Omental fat pad (tissue), 4 donors: ENCODE results near the gene FAHD2B. TPM values are rescaled to one million over a fixed set of nuclear protein-coding genes. Genes with fewer than 3 reads are reported as not detected.
"Not testable (repeated sequence)": the region's sequence is repeated elsewhere in the genome, so short reads cannot be mapped to it uniquely, and the experiment has no call there.

Experiments used
- ATAC-seq: fragments of 150-250 bp; one replicate; pipeline ENCODE4 v1.9.1; 2016; ENCODE audit warnings: mild to moderate bottlenecking, moderate library complexity; ENCODE audit not compliant: low FRiP score
- DNase-seq: peaks from one replicate; pipeline ENCODE4 v3.0.0-alpha.2; 2019; ENCODE audit warnings: low spot score
- total RNA-seq, 4 donors: library from RNA; depleted of rRNA; stranded (reverse); fragments of >200 nt; gene quantifications; one replicate each; pipeline ENCODE4 v1.1.0, GENCODE V29; 2016
- TF ChIP-seq, protein P1 (sequence below), 3 donors: fragments of 450-650 bp; IDR thresholded peaks; one replicate each; pipeline ENCODE4 v1.5.1; 2016 to 2017; ENCODE audit warnings: antibody characterized with exemption in 3 of 3, mild to moderate bottlenecking in 3 of 3, moderate library complexity in 2 of 3

FAHD2B gene, protein sequence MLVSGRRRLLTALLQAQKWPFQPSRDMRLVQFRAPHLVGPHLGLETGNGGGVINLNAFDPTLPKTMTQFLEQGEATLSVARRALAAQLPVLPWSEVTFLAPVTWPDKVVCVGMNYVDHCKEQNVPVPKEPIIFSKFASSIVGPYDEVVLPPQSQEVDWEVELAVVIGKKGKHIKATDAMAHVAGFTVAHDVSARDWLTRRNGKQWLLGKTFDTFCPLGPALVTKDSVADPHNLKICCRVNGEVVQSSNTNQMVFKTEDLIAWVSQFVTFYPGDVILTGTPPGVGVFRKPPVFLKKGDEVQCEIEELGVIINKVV
- total RNA-seq, result 10 to 100 TPM in 2 of 4 donors, 1 to 10 TPM in 2; 6.1 to 15.4 (median 10.1) TPM

DNA sequence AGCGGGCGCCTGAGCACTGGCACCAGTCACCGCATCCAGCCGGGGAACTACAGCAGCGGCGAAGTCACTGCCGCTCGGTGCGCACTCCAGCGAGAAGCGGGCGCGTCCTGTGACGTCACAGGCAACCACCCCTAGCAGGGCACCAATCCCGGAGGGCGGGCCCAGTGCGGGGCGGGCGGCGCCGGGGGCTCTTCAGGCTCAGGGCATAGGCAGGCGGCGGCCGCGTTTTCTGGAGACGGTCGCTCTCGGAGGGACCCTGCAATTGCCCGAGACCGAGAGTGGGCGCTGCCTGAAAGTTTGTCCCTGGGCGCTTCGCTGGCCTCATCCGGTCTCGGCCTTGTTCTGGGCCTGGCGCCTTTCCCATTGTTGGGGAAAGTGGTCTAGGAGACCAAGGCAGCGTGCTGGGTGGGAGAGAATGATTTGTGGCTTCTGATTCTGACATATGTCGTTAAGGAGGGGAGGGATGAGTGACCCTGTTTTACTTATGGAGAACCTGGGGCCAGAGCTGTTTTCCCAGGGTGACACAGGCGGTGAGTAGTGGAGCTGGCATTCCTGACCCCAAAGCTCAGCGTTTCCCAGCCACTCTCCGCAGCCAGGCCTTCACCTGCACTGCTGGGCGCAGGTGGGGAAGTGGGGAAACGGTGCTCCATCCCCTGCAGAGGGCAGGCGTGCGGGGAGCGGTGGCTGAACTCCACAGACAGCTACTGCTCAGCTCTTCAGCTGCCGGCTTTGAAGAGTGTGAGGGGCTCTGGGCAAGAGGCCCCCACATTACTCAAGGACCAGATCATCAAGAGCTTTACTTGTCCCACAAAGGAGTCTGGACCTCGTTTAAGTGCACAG lies at the start of gene FAHD2B:
Gene FAHD2B (minus strand): TSS at position 111 of the 840 bp plus-strand sequence. CDS start 3,176 bp downstream, outside the sequence.
- ATAC-seq, result peak; percentile 94
- DNase-seq, result peak; percentile 60

DNA sequence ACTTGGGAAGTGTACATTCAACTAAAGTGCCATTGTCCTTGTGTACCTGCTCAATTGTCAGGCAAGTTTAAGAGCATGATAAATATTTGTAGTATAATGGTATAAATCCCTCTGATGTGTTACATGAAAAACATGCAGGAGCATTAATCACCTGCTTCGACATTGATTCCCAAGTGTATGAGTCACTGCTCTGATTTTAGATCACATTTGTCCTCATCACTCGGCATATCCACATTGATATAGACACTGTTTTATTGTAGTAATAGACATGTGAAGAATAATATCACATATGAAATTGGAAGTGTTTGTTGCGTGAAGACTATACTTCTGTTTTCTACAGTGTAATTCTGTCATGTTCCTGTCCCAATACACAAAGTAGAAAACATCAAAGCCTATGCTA lies 49.3 kb upstream of the FAHD2B start:
- not testable (repeated sequence) for ATAC-seq

DNA sequence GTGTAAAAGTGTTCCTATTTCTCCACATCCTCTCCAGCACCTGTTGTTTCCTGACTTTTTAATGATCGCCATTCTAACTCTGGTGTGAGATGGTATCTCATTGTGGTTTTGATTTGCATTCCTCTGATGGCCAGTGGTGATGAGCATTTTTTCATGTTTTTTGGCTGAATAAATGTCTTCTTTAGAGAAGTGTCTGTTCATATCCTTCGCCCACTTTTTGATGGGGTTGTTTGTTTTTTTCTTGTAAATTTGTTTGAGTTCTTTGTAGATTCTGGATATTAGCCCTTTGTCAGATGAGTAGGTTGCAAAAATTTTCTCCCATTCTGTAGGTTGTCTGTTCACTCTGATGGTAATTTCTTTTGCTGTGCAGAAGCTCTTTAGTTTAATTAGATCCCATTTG lies 34.4 kb upstream of the FAHD2B start:
- ATAC-seq, DNase-seq: not testable (repeated sequence)

More for the DNA sequence above, 49.3 kb upstream of the FAHD2B start:
- not testable (repeated sequence) for DNase-seq

DNA sequence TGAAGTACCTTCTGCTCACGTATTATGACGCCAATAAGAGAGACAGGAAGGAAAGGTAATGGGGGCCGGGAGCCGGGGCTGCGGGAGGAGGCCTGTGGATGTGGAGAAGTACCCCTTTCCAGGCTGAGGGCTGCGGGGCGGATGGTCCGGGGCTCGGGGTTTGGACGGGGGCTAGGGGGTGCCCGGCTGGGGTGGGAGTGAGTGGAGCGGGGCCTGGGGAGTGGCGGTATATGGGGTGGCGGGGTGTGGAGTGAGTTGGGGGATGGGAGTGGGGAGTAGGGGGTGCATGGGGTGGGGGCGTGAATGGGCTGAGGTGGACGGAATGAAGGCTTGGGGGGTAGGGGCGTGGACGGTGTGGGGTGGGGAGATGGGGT lies 19.2 kb upstream of the FAHD2B start:
- not testable (repeated sequence) for DNase-seq
- peak; percentile 17 for ATAC-seq

DNA sequence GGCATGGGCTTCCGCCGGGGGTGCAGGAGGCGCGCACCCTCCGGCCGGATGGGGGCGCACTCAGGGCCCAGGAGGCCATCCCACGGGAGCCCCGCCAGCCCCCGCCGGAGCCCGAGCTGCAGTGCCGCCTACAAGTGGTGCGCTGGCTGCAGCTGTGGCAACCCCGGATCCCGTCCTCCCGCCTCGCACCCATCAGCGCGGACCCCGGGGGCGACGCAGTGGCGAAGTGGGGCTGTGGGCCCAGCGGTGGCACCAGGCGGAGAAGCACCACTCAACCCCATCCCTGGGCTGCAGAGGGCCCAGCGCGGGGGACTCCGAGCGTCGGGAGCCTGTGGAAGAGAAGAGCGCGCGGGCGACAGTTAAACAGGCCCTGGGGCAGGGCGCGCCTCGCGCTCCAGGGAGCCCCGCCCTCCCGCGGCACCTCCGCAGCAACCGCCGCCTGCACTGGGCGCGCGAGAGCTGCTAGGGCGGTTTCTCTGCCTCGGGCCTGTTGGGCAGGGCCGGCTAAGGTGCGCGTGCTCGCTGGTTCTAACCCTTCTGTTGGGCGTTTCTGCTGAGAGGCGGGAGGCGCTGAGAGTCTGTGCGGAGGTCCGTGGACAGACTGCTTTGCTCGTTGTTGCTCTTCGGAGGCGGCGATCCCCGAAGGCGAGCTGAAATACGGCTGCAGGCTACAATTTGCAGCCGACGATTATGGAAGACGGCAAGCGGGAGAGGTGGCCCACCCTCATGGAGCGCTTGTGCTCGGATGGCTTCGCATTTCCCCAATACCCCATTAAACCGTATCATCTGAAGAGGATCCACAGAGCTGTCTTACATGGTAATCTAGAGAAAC lies 18.6 kb upstream of the FAHD2B start, which contains the start of gene ANKRD36:
Gene ANKRD36 (plus strand): TSS at position 104 of the 832 bp plus-strand sequence. CDS start 587 bp downstream, at position 691.
- peak; percentile 96 for ATAC-seq
- DNase-seq, result peak; percentile 35

DNA sequence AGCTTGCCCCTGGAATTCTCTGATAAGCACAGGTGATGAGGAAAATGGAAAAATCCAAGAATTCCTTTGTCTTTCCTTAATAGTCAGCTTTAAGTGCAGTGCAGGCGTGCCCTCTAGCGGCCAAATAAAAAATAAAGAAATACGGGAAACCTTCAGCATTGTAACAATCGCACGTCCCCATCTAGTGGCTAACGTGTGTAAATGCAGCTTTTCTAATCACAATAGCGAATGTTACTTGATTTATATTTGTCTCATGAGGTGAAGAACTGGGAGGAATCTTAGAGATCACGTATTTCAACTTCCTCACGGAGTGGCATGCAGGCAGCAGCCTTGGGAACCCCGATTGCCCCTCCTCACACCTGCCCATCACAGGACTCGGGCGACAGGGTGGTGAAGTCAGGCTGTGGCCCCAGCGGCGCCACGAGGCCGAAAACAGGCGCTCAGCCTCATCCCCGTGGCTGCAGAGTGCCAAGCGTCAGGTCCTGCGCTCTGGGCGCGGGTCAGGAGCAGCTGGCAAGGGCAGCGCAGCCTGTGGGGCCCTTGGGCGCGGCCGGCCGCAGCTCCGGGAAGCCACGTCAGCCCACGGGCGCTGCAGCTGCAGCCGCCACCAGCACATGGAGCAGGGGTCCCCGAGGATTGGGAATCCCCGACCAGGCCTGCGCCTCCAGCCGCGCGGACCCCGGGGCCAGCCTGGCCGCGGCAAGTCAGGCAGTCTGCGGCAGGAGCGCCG lies 17.8 kb upstream of the FAHD2B start:
- ATAC-seq (peak; percentile 93), DNase-seq (peak; percentile 38)
- TF ChIP-seq, protein P1, sequence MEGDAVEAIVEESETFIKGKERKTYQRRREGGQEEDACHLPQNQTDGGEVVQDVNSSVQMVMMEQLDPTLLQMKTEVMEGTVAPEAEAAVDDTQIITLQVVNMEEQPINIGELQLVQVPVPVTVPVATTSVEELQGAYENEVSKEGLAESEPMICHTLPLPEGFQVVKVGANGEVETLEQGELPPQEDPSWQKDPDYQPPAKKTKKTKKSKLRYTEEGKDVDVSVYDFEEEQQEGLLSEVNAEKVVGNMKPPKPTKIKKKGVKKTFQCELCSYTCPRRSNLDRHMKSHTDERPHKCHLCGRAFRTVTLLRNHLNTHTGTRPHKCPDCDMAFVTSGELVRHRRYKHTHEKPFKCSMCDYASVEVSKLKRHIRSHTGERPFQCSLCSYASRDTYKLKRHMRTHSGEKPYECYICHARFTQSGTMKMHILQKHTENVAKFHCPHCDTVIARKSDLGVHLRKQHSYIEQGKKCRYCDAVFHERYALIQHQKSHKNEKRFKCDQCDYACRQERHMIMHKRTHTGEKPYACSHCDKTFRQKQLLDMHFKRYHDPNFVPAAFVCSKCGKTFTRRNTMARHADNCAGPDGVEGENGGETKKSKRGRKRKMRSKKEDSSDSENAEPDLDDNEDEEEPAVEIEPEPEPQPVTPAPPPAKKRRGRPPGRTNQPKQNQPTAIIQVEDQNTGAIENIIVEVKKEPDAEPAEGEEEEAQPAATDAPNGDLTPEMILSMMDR (IDR thresholded peaks at IDR 0.05), result peak in 2 of 3 donors; percentile 92 to 95

DNA sequence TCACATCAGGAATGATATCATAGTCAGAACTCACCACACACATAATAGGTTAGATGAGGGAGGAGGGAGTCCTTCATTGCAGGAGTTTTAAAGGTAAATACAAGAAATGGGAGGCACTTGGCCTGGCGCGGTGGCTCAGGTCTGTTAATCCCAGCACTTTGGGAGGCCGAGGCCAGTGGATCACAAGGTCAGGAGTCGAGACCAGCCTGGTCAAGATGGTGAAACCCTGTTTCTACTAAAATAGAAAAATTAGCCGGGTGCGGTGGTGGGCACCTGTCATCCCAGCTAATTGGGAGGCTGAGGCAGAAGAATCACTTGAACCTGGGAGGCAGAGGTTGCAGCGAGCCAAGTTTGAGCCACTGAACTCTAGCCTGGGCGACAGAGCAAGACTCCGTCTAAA lies 16.6 kb upstream of the FAHD2B start:
- DNase-seq, ATAC-seq: not testable (repeated sequence)

DNA sequence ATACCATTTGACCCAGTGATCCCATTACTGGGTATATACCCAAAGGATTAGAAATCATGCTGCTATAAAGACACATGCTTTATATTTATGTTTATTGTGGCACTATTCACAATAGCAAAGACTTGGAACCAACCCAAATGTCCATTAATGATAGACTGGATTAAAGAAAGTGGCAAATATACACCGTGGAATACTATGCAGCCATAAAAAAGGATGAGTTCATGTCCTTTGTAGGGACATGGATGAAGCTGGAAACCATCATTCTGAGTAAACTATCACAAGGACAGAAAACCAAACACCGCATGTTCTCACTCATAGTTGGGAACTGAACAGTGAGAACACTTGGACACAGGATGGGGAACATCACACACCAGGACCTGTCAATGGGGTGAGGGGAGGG lies 12.2 kb upstream of the FAHD2B start:
- ATAC-seq, DNase-seq: not testable (repeated sequence)

DNA sequence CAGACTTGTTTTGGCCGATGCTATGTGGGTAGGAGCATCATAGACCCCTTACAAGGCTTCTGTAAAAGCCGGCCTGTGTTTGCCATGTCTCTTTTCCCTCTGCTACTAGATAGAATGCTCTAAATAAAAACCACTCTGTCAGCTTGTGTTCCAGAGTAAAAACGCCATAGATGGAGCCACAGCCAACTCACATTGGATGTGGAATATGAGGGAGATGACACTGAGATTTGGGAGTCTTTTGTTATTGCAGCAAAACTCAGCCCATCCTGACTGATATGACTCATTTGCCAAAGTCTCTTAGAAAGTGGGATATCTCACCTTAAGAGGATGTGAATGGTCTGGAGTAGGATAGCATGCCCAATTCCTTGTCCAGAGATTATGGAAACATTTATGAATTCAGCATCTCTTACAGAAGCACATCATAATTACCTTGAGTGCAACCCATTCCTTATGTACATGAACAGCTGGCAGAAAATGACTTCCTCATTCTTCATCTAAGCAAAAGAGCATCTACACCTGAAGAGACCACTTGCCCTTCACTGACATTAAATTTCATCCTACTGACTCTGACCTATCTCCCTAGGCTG lies 4.2 kb upstream of the FAHD2B start:
- ATAC-seq, DNase-seq: not testable (repeated sequence)

DNA sequence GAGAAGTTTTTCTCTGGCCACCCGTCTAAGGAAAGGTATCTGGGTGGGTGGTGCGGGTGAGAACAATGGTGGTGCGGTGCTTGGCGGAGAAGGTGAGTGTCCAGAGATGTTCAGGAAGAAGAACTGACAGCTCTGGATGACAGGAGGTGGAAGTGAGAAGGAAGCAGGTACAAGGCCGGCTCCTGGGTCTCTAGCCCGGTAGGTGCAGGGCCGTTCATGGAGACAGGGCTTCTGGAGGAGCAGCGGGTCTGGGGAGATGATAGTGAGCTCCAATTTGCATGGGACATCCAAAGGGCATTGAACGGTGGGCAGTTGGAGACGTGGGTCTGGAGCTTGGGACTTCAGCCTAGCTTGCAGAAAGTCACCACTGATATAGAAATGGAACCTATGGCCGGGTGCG lies 979 bp upstream of the FAHD2B start:
- no peak for DNase-seq
- TF ChIP-seq, protein P1 (IDR thresholded peaks at IDR 0.05), result no peak
- no peak for ATAC-seq

DNA sequence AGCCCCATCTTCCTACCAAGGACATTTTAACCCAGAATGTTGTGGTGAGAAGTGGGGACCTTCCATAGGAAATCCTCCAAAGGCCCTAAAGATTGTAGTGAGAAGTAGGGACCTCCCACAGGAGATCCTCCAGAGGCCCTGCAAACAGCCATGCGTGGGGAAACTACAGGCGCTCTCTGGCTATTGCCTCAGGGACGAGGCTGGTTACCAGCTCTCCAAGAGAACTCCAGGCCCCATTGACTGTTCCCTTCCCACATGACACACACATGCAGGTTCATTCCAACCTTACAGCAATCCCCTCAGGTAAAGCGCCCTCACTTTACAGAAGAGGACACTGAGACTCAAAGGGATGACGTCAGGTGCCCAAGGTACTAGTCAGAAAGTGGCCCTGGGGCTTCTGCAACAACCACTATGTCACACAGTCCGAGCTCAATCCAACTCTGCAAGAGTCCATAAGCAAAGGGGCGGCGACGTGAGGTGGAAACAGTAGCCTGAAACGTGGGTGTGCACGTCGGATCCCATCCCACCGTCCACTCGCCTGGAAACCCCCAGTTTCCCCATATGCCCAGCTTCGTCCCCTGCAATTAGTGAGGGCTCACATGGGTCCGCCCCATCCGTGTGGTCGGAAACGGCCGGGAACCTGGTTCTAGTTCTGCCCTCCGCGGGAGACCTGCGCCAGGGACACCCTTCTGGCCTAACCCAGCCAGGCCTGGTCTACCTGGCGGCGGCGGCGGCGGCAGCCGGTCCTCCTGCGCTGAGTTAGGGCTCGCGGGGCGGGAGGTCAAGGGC lies 505 bp downstream of the FAHD2B start:
- not testable (repeated sequence) for DNase-seq
- ATAC-seq, result peak; percentile 45

DNA sequence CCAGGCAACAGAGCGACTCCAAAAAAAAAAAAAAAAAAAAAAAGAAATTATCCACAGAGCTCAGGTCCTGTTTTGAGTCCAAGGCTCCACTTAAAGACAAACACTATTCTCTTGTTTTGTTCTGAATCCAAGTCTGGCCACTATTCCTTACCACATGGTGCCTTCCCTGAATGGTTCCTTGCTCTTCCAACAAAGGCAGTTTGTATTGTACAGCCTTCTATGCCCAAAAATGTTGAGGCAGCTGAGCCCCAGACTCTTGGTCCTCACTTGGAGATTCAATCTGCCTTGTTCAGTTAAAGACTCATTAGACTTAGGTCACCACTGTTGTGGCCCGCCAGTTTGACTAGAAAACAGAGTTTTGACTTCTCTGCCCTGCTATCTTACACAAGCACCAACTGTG lies 1.7 kb downstream of the FAHD2B start:
- not testable (repeated sequence) for DNase-seq

DNA sequence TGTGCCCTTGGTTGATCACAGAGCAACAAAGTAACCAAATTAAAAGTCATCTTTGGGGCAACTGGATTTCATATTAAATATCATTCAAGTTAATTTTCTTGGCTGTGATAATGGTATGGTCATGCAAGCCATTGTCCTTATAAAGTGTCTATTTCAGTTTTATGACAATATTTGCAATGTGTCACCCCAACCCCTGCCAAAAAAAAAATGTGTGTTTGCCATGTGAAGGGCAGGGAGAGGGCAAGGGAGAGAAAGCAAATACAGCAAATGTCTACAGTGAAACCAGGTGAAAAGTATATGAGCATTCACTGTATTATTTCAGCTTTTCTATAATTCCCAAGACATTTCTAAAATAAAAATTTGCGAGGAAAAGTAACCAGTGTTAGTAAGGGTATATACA lies 6.0 kb downstream of the FAHD2B start:
- not testable (repeated sequence) for ATAC-seq, DNase-seq

More for the DNA sequence above, 1.7 kb downstream of the FAHD2B start:
- not testable (repeated sequence) for ATAC-seq

DNA sequence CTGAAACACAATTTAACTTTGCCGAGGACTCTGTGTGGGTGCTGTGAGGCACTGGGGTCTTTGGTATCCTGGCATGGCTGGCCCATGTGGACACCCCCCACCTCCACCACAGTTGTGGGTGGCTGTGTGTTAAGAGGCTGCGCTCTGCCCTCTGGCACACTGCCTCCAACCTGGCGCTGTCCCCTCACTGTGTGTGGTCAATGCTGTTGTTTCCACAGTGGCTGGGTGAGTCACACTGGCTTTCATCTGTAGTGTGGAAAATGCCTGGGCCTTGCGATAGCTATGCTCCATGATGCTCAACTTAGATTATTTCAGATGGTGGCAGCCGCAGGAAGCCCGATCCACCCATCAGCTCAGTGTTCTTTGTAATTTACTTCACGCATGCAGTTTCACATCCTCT lies 9.6 kb downstream of the FAHD2B start:
- not testable (repeated sequence) for DNase-seq

More for the DNA sequence above, 9.6 kb downstream of the FAHD2B start:
- ATAC-seq, result not testable (repeated sequence)
